ENCODE data around the gene TRAPPC3L. TPM values are rescaled to one million over a fixed set of nuclear protein-coding genes. Genes with fewer than 3 reads are reported as not detected.
A peak's percentile ranks its signal among the peaks of the same experiment; 100 is the strongest.

TRAPPC3L gene
- total RNA-seq, 1 donor from 2014 or later: not detected

DNA sequence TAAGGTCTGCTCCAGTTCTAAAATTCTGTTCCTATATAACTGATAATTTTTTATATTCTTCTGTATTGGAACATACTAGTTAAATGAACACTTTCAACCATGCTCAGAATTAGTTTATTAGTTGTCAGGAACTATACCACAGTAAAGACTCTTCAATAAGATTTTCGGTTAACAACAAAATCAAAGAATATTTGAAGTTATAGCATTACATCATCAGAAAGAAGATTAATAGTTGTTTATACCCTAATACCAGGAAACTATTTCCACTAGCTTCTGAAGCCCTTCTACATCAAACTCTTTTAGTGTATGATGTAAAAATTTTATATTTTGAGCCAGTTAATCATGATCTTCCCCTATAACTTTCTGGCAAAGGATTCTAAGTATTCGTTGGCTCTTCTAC is 14.6 kb upstream of the TRAPPC3L start:
- no peak for DNase-seq
- Histone ChIP-seq H3K4me3 (no peak overlapping the region), H3K9me3 (replicated peaks) (no peaks in the 10 kb centered on the region), H3K4me1 (peaks cover 27% of the 10 kb centered on the region), H3K27me3 (ENCODE audit: low read depth) (no peaks in the 10 kb centered on the region), H3K36me3 (no peaks in the 10 kb centered on the region), H3K27ac (replicated peaks) (no peak overlapping the region)
- intact Hi-C loops (cut with micrococcal nuclease): no loop called here
- TF ChIP-seq, protein P1, sequence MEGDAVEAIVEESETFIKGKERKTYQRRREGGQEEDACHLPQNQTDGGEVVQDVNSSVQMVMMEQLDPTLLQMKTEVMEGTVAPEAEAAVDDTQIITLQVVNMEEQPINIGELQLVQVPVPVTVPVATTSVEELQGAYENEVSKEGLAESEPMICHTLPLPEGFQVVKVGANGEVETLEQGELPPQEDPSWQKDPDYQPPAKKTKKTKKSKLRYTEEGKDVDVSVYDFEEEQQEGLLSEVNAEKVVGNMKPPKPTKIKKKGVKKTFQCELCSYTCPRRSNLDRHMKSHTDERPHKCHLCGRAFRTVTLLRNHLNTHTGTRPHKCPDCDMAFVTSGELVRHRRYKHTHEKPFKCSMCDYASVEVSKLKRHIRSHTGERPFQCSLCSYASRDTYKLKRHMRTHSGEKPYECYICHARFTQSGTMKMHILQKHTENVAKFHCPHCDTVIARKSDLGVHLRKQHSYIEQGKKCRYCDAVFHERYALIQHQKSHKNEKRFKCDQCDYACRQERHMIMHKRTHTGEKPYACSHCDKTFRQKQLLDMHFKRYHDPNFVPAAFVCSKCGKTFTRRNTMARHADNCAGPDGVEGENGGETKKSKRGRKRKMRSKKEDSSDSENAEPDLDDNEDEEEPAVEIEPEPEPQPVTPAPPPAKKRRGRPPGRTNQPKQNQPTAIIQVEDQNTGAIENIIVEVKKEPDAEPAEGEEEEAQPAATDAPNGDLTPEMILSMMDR (IDR thresholded peaks at IDR 0.05; ENCODE audit: borderline replicate concordance): no peak

DNA sequence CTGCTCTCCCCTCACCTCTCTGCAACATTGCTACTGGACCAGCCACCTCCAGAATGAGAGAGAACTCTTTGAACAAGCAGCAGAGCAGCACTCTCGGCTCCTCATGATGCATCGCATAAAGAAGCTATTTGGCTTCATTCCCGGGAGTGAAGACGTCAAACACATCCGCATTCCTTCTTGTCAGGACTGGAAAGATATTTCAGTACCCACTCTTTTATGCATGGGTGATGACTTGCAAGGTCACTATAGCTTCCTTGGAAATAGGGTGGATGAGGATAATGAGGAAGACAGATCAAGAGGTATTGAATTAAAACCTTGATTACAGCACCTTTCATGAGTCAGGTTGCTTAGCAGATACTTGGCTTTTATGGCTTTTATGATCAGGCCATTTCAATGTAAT is 12.4 kb upstream of the TRAPPC3L start:
- peak overlapping the region; percentile 57 for H3K27ac ChIP-seq (replicated peaks)
- no peaks in the 10 kb centered on the region for H3K36me3 ChIP-seq
- intact Hi-C loops (cut with micrococcal nuclease): no loop called here
- TF ChIP-seq, protein P1 (IDR thresholded peaks at IDR 0.05; ENCODE audit: borderline replicate concordance): no peak
- H3K9me3 ChIP-seq (replicated peaks): no peaks in the 10 kb centered on the region
- no peaks in the 10 kb centered on the region for H3K27me3 ChIP-seq (ENCODE audit: low read depth)
- DNase-seq: peak; percentile 18
- H3K4me3 ChIP-seq: no peak overlapping the region
- peaks cover 22% of the 10 kb centered on the region for H3K4me1 ChIP-seq

DNA sequence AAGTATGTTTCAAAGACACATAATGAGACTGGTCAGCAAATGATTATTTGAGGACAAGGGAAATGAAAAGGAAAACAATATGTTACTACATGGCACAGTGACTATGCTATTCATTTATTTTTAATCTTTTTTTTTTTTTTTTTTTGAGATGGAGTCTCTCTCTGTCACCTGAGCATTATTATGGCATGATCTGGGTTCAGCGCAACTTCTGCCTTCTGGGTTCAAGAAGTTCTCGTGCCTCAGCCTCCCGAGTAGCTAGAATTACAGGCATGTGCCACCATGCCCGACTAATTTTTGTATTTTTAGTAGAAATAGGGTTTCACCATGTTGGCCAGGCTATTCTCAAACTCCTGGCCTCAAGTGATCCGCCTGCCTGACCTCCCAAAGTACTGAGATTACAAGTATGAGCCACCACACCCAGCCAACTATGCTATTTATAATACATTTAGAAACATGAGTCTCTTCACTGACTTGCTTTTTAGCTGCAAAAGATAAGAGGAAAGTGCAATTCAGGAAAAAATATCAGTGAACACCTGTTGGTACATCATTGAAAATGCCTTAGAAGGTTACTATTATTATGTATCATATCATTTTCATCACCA is 11.4 kb upstream of the TRAPPC3L start:
- intact Hi-C loops (cut with micrococcal nuclease): no loop called here
- Histone ChIP-seq H3K4me3 (no peak overlapping the region), H3K9me3 (replicated peaks) (no peaks in the 10 kb centered on the region), H3K27ac (replicated peaks) (peak overlapping the region; percentile 57), H3K4me1 (peaks cover 22% of the 10 kb centered on the region), H3K27me3 (ENCODE audit: low read depth) (no peaks in the 10 kb centered on the region), H3K36me3 (no peaks in the 10 kb centered on the region)
- no peak for DNase-seq
- TF ChIP-seq, protein P1 (IDR thresholded peaks at IDR 0.05; ENCODE audit: borderline replicate concordance): no peak

DNA sequence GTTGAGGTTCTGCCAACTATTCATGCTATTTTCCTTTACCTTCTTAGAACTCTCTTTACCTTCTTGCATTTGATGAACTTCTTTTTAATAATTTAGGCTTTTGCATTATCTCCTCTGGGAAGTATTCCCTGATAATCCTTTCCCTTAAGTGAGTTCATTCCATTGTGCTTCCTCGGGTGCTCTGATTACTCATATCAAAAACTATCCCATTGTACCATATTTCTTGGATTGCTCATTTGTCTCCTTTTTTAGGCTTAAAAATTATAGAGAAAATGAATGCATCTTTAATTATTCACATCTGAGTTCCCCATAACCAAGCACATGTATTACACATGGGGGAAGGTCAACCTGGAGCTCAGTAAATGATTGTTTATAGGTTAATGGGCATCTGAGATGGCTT is 10.6 kb upstream of the TRAPPC3L start:
- H3K9me3 ChIP-seq (replicated peaks): no peaks in the 10 kb centered on the region
- no peaks in the 10 kb centered on the region for H3K36me3 ChIP-seq
- H3K27me3 ChIP-seq (ENCODE audit: low read depth): no peaks in the 10 kb centered on the region
- no peak for DNase-seq
- peaks cover 17% of the 10 kb centered on the region for H3K4me1 ChIP-seq
- TF ChIP-seq, protein P1 (IDR thresholded peaks at IDR 0.05; ENCODE audit: borderline replicate concordance): no peak
- H3K27ac ChIP-seq (replicated peaks): no peak overlapping the region
- intact Hi-C loops (cut with micrococcal nuclease): no loop called here
- H3K4me3 ChIP-seq: no peak overlapping the region

DNA sequence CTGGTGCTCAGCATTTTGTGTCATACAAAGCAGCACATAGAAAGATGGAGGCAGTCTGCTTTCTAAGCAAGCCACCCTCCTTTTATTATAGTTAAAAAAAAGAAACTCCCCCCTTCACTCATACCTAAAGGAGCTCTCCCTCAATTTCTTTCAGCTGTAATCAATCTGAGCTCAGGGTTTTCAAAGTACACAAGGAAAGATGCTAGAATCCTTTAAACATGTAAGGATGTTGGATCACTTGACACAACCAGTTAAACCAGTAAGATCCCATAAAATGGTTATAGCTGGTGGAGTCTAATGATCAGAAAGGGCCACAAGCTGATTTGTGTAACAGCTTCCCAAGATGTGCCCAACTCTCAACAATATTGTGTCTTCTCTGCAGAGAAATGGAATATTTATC is 8.0 kb upstream of the TRAPPC3L start, which contains the start of gene CALHM4:
Gene CALHM4, plus strand, starts transcription at position 301 of the 400 bp plus-strand sequence. Its CDS starts 43 bp downstream, at position 344.
- H3K4me1 ChIP-seq: peaks cover 15% of the 10 kb centered on the region
- H3K27me3 ChIP-seq (ENCODE audit: low read depth): no peaks in the 10 kb centered on the region
- H3K27ac ChIP-seq (replicated peaks): no peak within 1 kb of the TSS
- DNase-seq: no peak
- H3K4me3 ChIP-seq: no peak within 1 kb of the TSS
- H3K9me3 ChIP-seq (replicated peaks): no peaks in the 10 kb centered on the region
- no peaks in the 10 kb centered on the region for H3K36me3 ChIP-seq
- intact Hi-C loops (cut with micrococcal nuclease): no loop called here
- TF ChIP-seq, protein P1 (IDR thresholded peaks at IDR 0.05; ENCODE audit: borderline replicate concordance): no peak
